ENCODE measurements around the gene PLEKHM1.
"Not testable (repeated sequence)": the region's sequence is repeated elsewhere in the genome, so short reads cannot be mapped to it uniquely, and the experiment has no call there.

PLEKHM1 gene

DNA sequence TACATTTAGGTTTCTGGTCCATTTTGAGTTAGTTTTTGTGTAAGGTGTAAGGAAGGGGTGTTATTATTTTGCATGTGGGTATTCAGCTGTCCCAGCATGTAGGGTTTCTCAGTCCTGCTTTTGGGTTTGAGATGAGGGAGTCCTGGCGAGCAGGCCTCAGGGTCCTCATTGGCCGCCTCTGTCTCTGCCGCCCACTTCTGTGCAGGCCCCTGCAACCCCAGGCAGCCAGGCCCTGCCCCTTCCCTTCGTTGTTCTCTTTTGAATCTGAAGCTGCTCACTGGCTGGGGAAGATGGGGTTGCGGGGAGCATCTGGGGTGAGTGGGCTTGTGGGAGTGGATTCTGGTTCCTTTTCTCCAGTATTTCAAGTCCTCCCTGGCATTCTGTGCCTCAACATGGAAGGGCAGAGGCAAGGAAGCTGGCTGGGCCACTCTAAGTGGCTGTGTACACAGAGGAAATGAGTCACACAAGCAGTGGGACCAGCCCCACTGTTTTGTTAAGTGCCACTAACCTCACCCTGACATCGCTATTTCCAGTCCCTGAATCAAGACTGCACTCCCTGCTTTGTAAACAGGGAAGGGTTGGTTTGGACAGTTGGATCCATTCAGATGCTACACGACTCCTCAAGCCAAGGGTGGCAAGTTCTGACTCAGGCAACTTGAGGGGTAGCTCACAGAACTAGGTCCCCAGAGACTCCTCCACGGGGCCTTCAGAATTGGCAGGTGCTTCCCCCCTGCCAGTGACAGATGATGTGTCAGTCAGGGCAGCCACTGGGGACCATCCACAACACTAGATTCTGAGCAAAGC, 28.8 kb downstream of the PLEKHM1 start:
- DNase-seq: not testable (repeated sequence)

DNA sequence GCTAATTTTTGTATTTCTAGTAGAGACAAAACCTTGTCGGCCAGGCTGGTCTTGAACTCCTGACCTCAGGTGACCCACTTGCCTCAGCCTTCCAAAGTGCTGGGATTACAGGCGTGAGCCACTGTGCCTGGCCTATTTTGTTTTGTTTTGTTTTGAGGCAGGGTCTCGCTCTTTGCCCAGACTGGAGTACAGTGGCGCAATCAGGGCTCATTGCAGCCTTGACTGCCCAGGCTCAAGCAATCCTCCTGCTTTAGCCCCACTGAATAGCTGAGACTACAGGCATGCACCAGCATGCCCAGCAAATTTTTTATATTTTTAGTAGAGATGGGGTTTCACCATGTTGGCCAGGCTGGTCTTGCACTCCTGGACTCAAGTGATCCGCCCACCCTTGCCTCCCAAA, 30.1 kb downstream of the PLEKHM1 start:
- DNase-seq: not testable (repeated sequence)

DNA sequence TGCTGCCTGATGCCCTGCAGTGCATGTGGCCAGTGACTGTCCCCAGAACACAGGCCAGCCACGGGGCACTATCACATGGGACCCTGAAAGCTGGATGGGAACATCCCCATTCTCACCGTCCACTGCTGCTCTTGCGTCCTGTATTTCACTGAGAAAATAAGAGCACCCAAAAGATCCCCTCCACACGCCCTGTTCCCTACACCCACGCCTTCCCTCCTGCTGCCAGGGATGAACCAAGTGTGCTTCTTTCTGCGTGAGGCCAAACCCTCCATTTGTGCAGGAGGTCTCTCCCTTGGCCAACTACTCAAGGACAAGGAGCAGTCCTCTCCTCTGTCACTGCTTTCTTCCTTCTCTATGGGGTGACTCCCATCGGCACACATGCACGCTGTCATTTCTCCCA, 36.2 kb downstream of the PLEKHM1 start:
- not testable (repeated sequence) for DNase-seq

DNA sequence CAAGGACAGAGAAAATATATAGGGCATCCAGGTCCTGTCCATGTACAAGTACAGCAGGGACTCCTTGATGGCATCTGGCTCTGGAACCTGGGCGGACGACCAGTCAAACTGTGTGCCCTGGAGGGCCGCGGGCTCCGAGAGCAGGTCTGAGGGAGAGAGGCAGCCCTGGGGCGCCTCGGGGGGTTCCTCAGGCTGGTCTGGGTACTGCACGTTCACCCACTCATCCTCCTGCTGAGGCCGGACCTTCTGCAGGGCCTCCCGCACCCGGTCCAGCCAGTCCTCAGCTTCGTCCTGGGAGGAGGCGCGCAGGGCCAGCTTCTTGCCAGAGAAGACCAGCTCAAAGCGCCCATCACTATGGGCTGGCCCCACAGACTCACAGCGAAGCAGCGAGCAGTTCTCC, 36.8 kb downstream of the PLEKHM1 start:
- not testable (repeated sequence) for DNase-seq

DNA sequence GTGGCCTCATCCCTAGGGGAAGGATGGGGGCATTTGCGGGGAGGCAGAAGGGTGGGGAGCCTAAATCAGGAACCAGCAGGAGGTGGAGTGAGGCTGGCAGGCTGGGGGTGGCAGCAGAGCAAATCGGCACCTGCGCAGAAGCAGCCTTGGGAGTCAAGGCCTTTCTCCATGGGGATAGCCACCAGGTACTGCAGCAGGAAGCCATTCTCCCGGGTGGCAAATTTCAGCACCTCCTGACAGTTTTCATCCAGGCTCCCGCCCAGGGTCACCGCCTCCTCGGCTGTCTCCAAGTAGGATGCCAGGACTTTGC, 37.3 kb downstream of the PLEKHM1 start:
- not testable (repeated sequence) for DNase-seq

DNA sequence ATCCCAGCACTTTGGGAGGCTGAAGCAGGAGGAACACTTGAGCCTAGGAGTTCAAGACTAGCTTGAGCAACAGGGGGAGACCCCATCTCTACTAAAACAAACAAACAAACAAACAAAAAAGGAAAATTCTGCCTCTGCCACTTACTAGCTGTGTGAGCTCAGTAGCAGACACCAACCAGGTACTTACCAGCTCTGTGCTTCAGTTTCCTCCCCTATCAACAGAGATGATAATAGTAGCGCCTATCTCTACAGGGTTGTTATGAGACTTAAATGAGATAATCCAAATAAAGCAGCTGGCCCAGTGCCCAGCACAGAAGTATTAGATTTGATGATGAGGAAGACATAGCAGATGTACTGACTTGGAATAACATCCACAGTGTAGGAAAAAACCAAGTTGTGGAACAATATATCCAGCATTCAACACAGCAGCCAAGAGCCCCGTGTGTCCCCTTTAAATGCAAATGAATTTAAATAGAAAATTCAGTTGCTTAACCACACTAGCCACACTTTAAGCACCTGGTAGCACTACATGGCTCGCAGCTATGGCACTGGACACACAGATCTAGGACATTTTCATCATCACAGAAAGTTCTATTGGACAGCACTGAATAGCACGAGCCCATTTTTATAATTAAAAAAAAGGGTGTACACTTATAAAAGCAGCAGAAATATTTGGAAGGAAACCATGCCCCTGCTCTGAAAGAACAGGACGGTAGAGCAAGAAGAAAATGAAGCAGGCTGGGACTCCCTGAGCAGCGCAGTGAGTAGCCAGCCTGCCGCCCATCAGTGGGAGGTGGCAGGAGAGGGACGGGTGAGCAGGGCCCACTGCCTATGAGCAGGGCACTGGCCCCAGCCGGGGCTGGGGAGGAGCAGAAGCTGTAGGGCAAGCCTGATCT, 37.9 kb downstream of the PLEKHM1 start:
- DNase-seq: not testable (repeated sequence)

DNA sequence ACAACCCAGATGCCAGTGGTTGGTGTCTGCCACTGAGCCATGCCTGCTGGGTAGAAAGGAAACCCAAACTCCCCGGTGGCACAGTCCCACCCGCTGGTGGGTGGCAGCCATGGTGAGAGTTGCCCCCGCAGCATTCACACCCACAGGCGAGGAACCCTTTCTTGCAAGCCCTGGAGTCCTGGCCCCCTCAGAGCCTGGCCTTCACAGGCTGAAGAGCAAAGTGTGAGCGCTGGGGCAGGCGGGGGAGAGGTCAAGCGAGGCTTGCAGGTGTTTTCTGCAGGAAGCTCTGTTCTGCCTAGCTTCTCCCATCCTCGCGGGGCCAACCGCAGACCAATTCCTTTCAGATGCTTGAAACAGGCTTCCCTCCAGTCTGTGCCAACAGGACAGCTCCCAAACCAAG, 38.9 kb downstream of the PLEKHM1 start:
- not testable (repeated sequence) for DNase-seq

DNA sequence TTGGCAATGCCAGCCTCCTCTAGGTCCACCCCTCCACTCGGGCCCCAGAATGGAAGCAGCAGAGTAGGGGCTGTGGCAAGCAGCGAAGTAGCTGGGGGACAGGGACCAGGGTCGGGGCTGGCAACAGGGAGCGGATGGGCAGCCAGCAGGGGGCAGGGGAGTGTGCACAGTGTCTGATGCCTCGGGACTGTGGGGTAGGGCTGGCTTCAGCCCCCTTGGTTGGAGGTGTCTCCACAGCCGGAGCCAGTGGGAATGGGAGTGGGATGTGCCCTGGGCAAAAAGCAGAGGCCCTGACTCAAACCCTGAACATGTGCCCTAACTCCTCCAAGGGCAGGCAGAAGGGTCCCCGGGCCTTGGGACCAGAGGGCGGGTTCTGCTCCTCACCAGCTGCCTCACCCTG, 39.4 kb downstream of the PLEKHM1 start:
- DNase-seq: no peak

DNA sequence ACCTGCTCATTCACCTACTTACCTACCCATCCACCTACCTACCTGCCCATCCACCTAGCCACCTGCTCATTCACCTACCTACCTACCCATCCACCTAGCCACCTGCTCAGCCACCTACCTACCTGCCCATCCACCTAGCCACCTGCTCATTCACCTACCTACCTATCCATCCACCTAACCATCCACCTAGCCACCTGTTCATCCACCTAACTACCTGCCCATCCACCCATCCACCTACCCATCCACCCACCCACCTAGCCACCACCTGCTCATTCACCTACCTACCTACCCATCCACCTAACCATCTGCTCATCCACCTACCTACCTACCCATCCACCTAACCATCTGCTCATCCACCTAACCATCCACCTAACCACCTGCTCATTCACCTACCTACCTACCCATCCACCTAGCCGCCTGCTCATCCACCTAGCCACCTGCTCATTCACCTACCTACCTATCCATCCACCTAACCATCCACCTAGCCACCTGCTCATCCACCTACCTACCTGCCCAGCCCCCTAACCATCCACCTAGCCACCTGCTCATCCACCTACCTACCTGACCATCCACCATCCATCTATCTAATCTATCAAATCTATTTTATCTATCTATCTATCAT, 40.7 kb downstream of the PLEKHM1 start:
- not testable (repeated sequence) for DNase-seq

DNA sequence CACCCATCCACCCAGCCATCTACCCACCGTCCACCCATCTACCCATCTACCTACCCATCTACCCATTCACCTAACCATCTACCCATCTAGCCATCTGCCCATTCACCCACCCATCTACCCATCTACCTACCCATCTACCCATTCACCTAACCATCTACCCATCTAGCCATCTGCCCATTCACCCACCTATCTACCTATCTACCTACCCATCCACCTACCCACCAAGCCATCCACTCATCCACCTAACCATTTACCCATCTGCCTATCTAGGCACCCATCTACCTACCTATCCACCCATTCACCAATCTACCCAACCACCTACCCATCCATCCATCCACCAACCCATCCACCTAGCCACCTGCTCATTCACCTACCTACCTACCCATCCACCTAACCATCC, 41.3 kb downstream of the PLEKHM1 start:
- DNase-seq: not testable (repeated sequence)

DNA sequence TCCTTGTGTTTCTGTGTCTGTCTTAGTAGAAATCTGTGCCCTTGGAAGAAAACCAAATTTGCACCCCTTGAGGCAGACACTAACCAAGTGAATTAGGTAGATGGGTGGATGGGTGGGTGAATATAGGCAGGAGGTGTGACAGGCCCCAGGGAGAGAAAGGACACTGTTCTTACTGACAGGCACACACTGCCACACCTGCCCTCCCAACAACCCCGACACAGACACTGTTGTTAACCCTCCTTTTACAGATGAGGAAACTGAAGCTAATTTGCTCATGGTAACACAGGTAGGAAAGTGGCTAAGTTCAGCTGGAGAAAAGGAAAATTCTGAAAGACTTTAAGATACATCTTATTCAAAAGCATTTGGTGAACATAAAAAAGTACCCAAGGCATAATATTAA, 42.0 kb downstream of the PLEKHM1 start:
- DNase-seq: not testable (repeated sequence)

DNA sequence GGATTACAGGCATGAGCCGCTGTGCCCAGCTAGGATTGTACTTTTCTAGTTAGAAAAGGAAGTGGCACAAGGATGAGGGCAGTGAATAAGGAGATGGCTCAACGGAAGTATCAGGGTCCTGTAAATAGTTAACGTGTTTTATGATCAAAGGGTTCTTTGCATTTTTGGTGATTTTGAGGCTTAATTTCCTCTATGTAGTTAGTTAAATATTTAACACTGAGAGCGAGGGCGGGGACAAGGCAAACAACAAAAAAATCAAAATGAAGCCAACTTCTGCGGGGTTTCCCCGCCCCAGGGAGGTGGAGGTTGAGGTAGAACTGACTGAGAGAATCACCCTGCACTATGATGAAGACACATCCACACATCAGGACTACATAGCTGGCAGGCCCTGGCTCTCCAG, 42.5 kb downstream of the PLEKHM1 start:
- not testable (repeated sequence) for DNase-seq

DNA sequence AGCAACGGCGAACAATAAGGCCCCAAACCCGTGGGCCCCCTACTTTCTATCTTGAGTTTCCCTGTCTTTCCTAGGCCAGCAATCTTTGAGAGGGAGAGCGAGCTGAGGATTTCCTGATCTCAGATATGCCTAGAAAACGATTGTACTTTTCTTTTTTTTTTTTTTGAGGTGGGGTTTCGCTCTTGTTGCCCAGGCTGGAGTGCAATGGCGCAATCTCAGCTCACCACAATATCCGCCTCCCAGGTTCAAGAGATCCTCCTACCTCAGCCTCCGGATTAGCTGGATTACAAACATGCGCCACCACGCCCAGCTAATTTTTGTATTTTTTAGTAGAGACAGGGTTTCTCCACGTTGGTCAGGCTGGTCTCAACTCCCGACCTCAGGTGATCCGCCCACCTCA, 42.9 kb downstream of the PLEKHM1 start:
- not testable (repeated sequence) for DNase-seq

DNA sequence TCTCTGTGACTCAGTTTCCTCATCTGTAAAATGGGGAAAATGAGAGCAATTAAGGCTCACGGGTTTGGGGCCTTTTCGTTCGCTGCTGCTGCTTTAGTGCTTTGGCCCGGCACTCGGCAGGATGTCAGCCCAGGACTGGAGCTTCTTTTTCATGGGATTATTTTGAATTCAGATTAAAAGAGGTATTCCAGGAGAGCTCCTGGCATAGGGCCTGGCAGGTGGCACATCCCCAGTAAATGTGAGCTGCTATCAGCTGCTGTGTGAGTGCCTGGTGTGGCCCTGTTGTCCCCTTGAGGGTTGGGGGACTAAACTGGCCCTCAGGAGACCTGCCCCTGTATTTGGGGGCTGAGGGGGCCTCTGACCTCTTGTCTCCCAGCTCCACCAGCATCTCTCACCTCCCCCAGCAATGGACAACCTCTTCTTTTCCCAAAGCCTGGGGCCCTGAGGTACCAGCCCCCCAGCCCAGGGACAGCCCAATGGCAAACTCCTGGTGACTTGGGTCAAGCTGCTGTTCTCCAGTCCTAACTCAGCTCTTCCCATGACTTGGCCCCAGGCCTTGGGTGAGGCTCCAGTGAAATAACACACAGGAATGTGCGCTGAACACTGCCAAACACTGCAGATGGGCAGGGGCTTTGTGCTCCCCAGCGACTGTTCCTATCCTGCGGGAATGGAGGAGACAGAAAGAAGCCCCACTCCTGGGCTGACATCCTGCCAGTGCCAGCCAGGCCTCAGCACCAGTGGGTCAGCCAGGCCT, 43.5 kb downstream of the PLEKHM1 start:
- not testable (repeated sequence) for DNase-seq

DNA sequence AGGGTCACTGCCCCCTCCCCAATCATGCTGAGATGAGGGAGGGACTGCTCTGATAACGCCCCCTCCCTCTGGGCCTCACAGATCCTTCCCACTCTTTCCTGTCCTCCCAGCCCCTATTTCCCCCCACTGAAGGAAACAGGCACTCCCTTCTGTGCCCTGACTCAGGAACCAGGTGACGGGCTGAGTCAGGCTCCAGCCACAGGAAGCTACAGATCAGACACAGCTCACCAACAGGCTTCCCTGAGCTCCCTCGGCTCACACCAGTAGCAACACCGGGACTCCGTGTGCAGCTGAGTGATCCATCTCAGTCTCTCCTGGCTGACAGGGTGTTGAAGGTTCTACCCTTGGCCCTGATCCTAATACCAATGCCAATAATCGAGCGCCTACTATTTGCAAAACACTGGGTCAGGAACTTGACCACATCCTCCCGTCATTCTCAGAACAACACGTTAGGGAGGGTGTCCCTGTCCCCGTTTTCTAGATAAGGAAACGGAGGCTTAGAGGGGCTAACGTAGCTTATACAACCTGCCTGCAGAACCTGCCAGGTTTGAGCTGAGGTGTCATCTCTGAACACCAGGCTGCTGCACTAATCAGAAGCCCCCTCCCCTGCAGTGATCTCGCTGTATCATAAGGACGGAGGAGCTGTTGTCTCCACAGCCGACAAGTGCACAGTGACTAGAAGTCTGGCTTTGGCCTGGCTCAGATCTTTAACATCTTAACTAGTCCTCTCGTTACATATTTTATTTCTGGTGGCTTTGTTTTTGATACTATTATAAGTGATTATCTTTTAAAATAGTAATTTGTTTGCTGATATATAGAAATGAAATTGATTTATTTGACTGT, 44.4 kb downstream of the PLEKHM1 start:
- not testable (repeated sequence) for DNase-seq

DNA sequence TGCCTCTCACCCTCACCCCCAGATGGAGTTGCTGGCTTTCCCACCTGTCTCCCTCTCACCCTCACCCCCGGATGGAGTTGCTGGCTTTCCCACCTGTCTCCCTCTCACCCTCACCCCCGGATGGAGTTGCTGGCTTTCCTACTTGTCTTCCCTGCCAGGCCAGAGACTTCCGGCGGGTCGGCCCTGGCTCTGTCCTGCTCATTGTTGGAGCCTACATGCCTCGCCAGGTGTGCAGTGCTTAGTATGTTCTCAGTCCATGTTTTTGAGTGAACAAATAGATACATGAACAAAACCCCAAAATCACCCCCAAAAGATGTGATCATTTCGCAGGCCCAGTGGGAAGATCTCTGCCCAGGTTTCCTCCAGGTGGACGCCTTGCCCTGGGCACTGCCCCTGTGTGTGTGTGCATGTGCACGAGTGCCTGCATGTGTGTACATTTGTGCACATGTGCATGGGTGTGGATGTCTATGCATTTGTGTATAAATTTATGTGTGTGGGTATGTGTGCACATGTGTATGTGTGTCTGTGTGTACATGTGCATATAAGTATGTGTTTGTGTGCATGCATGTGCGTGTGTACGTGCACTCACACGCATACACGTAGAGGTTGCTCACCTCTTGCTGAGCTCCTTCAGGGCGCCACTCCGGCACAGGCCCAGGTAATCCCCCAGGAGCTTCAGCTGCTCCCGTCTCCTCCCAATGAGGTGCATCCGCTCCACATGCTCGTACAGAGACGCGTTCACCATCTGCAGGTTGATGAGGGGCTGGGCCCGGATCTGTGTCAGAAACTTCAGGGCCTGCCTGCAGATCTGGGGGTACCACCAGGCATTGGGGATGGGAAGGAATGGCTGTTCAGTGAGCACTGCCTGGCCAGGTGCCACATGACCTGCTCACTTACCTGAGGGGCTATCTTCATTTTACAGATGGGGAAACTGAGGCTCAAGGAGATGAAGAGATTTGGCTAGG, 45.4 kb downstream of the PLEKHM1 start:
- DNase-seq: not testable (repeated sequence)

DNA sequence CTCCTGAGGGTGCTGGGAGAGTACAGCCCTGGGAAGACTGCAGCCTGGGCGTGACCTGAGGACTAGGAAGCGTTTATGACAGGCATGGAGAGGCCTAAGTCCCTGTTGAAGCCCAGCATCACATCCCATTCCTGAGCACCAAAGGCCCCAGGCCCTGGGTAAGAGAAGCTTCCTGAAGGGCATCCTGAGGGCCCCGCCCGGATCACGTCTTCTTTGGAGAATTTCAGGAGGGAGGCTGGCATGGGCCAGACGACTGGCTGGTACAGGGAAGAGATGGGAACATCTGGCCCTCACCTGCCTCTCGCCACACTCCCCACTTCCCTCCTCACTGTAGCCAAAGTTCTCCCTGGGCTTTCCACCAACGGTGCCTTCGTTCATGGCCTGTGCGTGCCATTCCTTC, 46.2 kb downstream of the PLEKHM1 start:
- not testable (repeated sequence) for DNase-seq

DNA sequence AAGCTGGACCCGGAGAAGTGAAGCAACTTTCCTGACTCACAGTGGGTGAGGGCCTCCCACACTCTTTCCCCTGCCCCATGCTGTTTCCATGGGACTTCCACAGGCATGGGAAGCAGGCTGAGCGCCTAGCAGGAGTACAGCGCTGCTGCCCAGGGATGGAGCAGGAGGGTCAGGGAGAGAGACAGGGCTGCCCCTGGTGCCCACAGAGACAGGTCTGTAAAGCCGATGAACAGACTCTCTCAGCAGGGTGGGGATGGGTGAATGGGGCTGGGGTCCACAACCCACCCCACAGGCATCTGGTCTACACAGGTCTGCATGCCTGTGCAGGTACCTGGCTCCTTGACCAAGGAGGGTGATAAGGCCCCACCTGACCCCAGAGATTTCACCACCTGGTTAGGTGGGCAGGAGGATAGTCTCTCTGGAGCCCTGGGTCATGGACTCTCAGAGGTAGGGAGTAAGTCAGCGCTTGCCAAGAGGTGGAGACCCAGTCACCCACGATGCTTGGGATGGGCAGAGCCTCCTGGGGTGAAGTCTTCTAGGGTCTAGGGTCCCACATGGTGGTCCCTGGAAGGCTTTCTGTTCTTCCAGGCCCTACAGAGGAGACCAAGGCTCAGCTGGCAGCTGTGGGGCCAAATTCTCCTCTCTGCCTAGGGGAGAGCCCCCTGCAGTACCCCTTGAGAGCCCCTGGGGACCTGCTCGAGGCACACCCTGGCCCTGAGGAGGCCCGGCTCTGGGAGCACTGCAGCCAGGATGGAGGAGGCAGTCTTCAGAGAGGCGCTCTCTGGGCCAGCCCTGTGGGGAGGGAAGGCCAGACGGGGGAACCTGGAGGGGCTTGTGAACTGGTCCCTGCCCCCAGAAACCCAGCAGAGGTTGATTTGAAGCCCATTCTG, 46.9 kb downstream of the PLEKHM1 start:
- not testable (repeated sequence) for DNase-seq

All from effector CD8-positive, alpha-beta T cell (primary cell).